K562 (cell line): Measurements from ENCODE around the gene GABPB2. TPM values are rescaled to one million over a fixed set of nuclear protein-coding genes. Genes with fewer than 3 reads are reported as not detected.

Source experiments
- AFF1 ChIP-seq, 2 experiments: fragments of 450-650 bp; IDR thresholded peaks; 2 replicates each; pipeline ENCODE4 v1.6.1; 2018; ENCODE audit warnings: mild to moderate bottlenecking in 2 of 2, low read depth in 1 of 2; ENCODE audit not compliant: partially characterized antibody in 2 of 2
- ARID2 ChIP-seq: fragments of 450-650 bp; IDR thresholded peaks from 2 replicates; pipeline ENCODE4 v1.6.1; 2017; ENCODE audit warnings: antibody characterized with exemption, mild to moderate bottlenecking
- ASH1L ChIP-seq: fragments of 450-650 bp; IDR thresholded peaks from 2 replicates; pipeline ENCODE4 v1.6.1; 2018; ENCODE audit warnings: borderline replicate concordance, mild to moderate bottlenecking, low read depth; ENCODE audit not compliant: partially characterized antibody
- BHLHE40 ChIP-seq: IDR thresholded peaks from 2 replicates; pipeline ENCODE4 v1.6.1; 2011; ENCODE audit warnings: low read length, improper control_type of control experiment
- CREM ChIP-seq: IDR thresholded peaks from 2 replicates; pipeline ENCODE4 v1.6.1; 2014; ENCODE audit warnings: antibody characterized with exemption, low read depth
- ETS1 ChIP-seq: conservative IDR thresholded peaks from 2 replicates; pipeline ENCODE4 v1.6.1; 2011; ENCODE audit warnings: low read depth, mild to moderate bottlenecking, low read length; ENCODE audit not compliant: control insufficient read depth
- FOS ChIP-seq: IDR thresholded peaks from 3 replicates; pipeline ENCODE4 v1.6.1; 2011; ENCODE audit not compliant: insufficient read length; ENCODE audit errors: extremely low read depth
- FOXO4 ChIP-seq: fragments of 450-650 bp; formaldehyde crosslinking; IDR thresholded peaks from 2 replicates; pipeline ENCODE4 v1.4.0; 2020; ENCODE audit warnings: mild to moderate bottlenecking, moderate library complexity
- GMEB1 ChIP-seq: fragments of 250-450 bp; sonication (Bioruptor Pico); IDR thresholded peaks from 2 replicates; pipeline ENCODE4 v1.4.0; 2020; ENCODE audit warnings: mild to moderate bottlenecking
- GTF2B ChIP-seq: IDR thresholded peaks from 2 replicates; pipeline ENCODE4 v1.6.1; 2011; ENCODE audit not compliant: insufficient read length; ENCODE audit errors: extremely low read depth
- KDM5B ChIP-seq: fragments of 200-600 bp; sonication (generic); IDR thresholded peaks from 2 replicates; pipeline ENCODE4 v1.6.1; 2012; ENCODE audit warnings: low read depth, mild to moderate bottlenecking, moderate library complexity, low read length, control low read depth, inconsistent platforms; ENCODE audit not compliant: insufficient replicate concordance
- XRCC4 ChIP-seq: IDR thresholded peaks from one replicate; pipeline ENCODE4 v1.6.1; 2011; ENCODE audit not compliant: insufficient read depth, insufficient read length; ENCODE audit errors: extremely low read depth
- ZNF311 ChIP-seq: fragments of 250-450 bp; sonication (Bioruptor Pico); IDR thresholded peaks from 2 replicates; pipeline ENCODE4 v1.4.0; 2020; ENCODE audit warnings: mild to moderate bottlenecking, moderate library complexity
- ZNF431 ChIP-seq: sonication (generic); formaldehyde crosslinking; IDR thresholded peaks from 2 replicates; pipeline ENCODE4 v1.8.0; 2022; ENCODE audit warnings: mild to moderate bottlenecking, missing genetic modification reagents
- polyA plus RNA-seq, 8 experiments: library from polyadenylated mRNA; depleted of rRNA in 4 of 8; stranded (reverse) in 5 of 8; unstranded in 3 of 8; fragments of >200 nt; fragmentation: Nextera tagmentation in 2 of 8; fragmentation: Illumina TruSeq in 1 of 8; extraction: Ambion mirVana in 2 of 8; extraction: Trizol in 1 of 8; gene quantifications; 2 replicates each; pipeline versions ENCODE4 v1.2.1 to v1.2.3, GENCODE V29; 2011 to 2014; ENCODE audit warnings: inconsistent platforms in 1 of 8, missing spikeins in 1 of 8
- total RNA-seq, 7 experiments: library from RNA; depleted of rRNA in 6 of 7; stranded (reverse); fragments of >200 nt in 6 of 7; fragmentation: Illumina TruSeq in 2 of 7; extraction: Trizol in 2 of 7; gene quantifications; 2 replicates each; pipeline versions ENCODE4 v1.2.1 to v1.2.3, GENCODE V29; 2011 to 2021; ENCODE audit warnings: low replicate concordance in 1 of 7

Gene GABPB2
- total and polyA plus RNA-seq, 9 of the 15 experiments (the other 6 are each of a cell fraction or from before 2014, with no cell fraction given) = 2.2 to 13.3 (median 6.1) TPM

- TF ChIP-seq AFF1 (IDR thresholded peaks at IDR 0.05; ENCODE audit: low read depth in 1 of 2, partially characterized antibody in 2 of 2) (peak in 1 of 2 experiments; percentile 13), CREM (peak; percentile 78), ETS1 (peak; percentile 86), GTF2B (no peak), FOS (no peak), ARID2 (no peak), FOXO4 (CRISPR knock-in tag) (no peak), ZNF431 (CRISPR knock-in tag) (no peak), ZNF311 (CRISPR knock-in tag) (no peak), ASH1L (no peak), KDM5B (no peak), GMEB1 (peak; percentile 86), XRCC4 (no peak), BHLHE40 (0 out of 2 replicates have a peak, but pooled peaks have one; percentile 29)
Observed at GRCh38 chr1:151059109-151060006, 11.2 kb upstream of the GABPB2 start, which contains the start of gene CDC42SE1 (continued).
